ENCODE measurements around the gene TAOK3. TPM values are rescaled to one million over a fixed set of nuclear protein-coding genes. Genes with fewer than 3 reads are reported as not detected.
"Not testable (repeated sequence)": the region's sequence is repeated elsewhere in the genome, so short reads cannot be mapped to it uniquely, and the experiment has no call there.

TAOK3 gene
- 18.3 to 31.3 TPM (median 19.9 TPM) in 3 replicates for total RNA-seq
- long read RNA-seq, full-length matches to known transcripts: 17 of 38 reads
- long read RNA-seq, partial matches to known transcripts: 8 of 38 reads
- long read RNA-seq, other reads (novel, unspliced or antisense): 13 of 38 reads

GRCh38 chr12:118372541-118373495 lies at the start of gene TAOK3:
TSS of gene TAOK3 (minus strand) at chr12:118372907. CDS start at chr12:118255567, 117,340 bp downstream.
- peak; percentile 99 for DNase-seq (ENCODE audit: low spot score)
- TF ChIP-seq CTCF (IDR thresholded peaks at IDR 0.05): no peak
- peaks cover 43% of the 10 kb centered on the region for H3K4me1 Mint-ChIP-seq (ENCODE audit: low read depth)
- H3K27me3 Mint-ChIP-seq (ENCODE audit: low read depth): no peaks in the 10 kb centered on the region
- H3K36me3 Mint-ChIP-seq (ENCODE audit: low read depth): no peaks in the 10 kb centered on the region
- peak within 1 kb of the TSS; percentile 82 for H3K27ac Mint-ChIP-seq (ENCODE audit: unreplicated experiment)
- H3K9me3 Mint-ChIP-seq (ENCODE audit: low read depth): no peaks in the 10 kb centered on the region
- peak within 1 kb of the TSS; percentile 93 for H3K4me3 Mint-ChIP-seq (ENCODE audit: unreplicated experiment)

DNA sequence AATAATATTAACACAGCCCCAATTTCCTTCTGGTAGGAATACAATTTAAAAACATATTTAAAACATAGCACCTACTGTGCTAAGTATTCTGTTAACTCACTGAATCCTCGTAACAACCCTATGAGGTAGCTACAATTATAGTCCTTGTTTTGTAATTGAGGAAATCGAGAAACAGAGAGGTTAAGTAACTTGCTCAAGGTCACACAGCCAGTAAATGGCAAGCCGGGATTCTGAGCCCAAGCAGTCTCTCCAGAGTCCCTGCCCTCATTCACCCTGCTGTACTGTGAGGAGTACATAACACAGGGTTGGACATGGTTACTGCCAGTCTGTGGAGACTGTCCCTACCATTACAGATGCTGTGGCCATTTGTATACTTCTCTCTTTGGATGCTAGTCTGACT lies 48.0 kb upstream of the TAOK3 start:
- Mint-ChIP-seq H3K4me3 (ENCODE audit: unreplicated experiment) (no peak overlapping the region), H3K9me3 (ENCODE audit: low read depth) (peaks cover 5% of the 10 kb centered on the region), H3K27ac (ENCODE audit: unreplicated experiment) (no peak overlapping the region), H3K27me3 (ENCODE audit: low read depth) (no peaks in the 10 kb centered on the region), H3K36me3 (ENCODE audit: low read depth) (peaks cover 18% of the 10 kb centered on the region), H3K4me1 (ENCODE audit: low read depth) (no peaks in the 10 kb centered on the region)
- no peak for DNase-seq (ENCODE audit: low spot score)
- TF ChIP-seq CTCF (IDR thresholded peaks at IDR 0.05): no peak

DNA sequence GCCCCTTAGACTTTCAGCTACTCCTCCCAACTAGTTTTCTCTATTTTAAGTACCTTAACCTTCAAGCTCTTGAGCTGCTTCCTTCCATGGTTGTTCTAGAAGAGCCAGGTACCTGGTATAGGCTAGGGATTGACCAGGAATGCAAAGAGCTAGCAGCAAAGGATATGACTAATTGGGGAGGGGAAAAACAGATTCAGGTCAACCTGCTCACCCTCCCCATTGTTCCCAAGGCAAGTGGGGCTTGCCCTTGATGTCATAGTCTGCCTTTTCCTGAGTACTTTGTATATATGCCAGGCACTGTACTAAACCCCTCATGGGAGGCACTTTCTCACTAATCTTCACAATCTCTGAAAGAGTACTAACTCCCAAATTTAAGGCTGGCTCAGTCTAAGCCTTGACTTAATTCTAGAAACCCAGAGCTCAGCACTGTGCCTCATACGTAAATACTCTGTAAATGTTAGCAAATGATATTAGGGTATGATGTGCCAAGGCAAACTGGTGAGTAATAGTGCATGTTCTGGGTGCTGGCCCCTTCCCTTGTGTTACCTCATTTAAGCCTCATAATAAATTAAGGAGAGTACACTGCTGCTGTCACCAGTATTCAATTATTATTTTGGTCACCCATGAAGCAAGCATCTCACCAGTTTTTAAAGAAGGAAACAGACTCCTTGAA lies 45.8 kb upstream of the TAOK3 start:
- Mint-ChIP-seq H3K4me1 (ENCODE audit: low read depth) (no peaks in the 10 kb centered on the region), H3K9me3 (ENCODE audit: low read depth) (peaks cover 4% of the 10 kb centered on the region), H3K36me3 (ENCODE audit: low read depth) (peaks cover 37% of the 10 kb centered on the region), H3K27ac (ENCODE audit: unreplicated experiment) (no peak overlapping the region), H3K4me3 (ENCODE audit: unreplicated experiment) (no peak overlapping the region), H3K27me3 (ENCODE audit: low read depth) (no peaks in the 10 kb centered on the region)
- no peak for DNase-seq (ENCODE audit: low spot score)
- TF ChIP-seq CTCF (IDR thresholded peaks at IDR 0.05): no peak

GRCh38 chr12:118417942-118418341 lies 45.2 kb upstream of the TAOK3 start:
- no peaks in the 10 kb centered on the region for H3K27me3 Mint-ChIP-seq (ENCODE audit: low read depth)
- no peak for DNase-seq (ENCODE audit: low spot score)
- H3K27ac Mint-ChIP-seq (ENCODE audit: unreplicated experiment): no peak overlapping the region
- TF ChIP-seq CTCF (IDR thresholded peaks at IDR 0.05): no peak
- no peaks in the 10 kb centered on the region for H3K4me1 Mint-ChIP-seq (ENCODE audit: low read depth)
- H3K36me3 Mint-ChIP-seq (ENCODE audit: low read depth): peaks cover 39% of the 10 kb centered on the region
- peaks cover 4% of the 10 kb centered on the region for H3K9me3 Mint-ChIP-seq (ENCODE audit: low read depth)
- H3K4me3 Mint-ChIP-seq (ENCODE audit: unreplicated experiment): no peak overlapping the region

DNA sequence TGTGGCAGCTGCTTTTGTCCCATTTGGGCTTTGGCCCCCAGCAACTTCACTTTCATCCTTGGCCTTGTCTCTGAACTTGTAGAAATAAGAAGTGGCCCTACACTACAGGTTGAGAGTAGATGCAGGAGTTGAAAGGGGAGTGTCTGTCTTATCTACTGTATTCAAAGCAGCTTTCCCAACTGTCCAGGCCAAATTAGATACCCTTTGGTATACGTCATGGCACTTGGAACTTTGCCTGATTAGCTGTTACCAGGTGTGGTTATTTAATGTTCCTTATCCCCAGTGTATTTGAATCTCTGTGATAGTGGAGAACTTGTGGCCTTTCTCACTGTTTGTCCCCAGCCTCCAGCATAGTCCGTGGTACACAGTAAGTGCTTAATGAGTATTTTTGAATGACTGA lies 37.1 kb upstream of the TAOK3 start:
- Mint-ChIP-seq H3K27me3 (ENCODE audit: low read depth) (no peaks in the 10 kb centered on the region), H3K36me3 (ENCODE audit: low read depth) (peaks cover 32% of the 10 kb centered on the region), H3K27ac (ENCODE audit: unreplicated experiment) (no peak overlapping the region), H3K4me3 (ENCODE audit: unreplicated experiment) (no peak overlapping the region), H3K4me1 (ENCODE audit: low read depth) (peaks cover 3% of the 10 kb centered on the region), H3K9me3 (ENCODE audit: low read depth) (no peaks in the 10 kb centered on the region)
- TF ChIP-seq CTCF (IDR thresholded peaks at IDR 0.05): no peak
- no peak for DNase-seq (ENCODE audit: low spot score)

- H3K27me3 Mint-ChIP-seq (ENCODE audit: low read depth); H3K27ac Mint-ChIP-seq (ENCODE audit: unreplicated experiment): not testable (repeated sequence)
- peaks cover 19% of the 10 kb centered on the region for H3K36me3 Mint-ChIP-seq (ENCODE audit: low read depth)
Measured at GRCh38 chr12:118408241-118408640, 35.5 kb upstream of the TAOK3 start.

More at GRCh38 chr12:118408241-118408640, 35.5 kb upstream of the TAOK3 start:
- H3K4me3 Mint-ChIP-seq (ENCODE audit: unreplicated experiment); H3K9me3 Mint-ChIP-seq (ENCODE audit: low read depth); H3K4me1 Mint-ChIP-seq (ENCODE audit: low read depth); DNase-seq (ENCODE audit: low spot score): not testable (repeated sequence)
